ACC112 (cell line): ENCODE results near the gene MYH11.
A peak's percentile ranks its signal among the peaks of the same experiment; 100 is the strongest.
"Not testable (repeated sequence)": the region's sequence is repeated elsewhere in the genome, so short reads cannot be mapped to it uniquely, and the experiment has no call there.

Experiments
- H2AFZ ChIP-seq: fragments of 200-600 bp; sonication (generic); one replicate; pipeline ENCODE4 v1.6.0; 2017; ENCODE audit warnings: antibody characterized with exemption, low read length; ENCODE audit not compliant: unreplicated experiment
- H3K27ac ChIP-seq: fragments of 200-600 bp; sonication (generic); 2 replicates; pipeline ENCODE4 v1.5.1; 2014; ENCODE audit warnings: low read depth, mild to moderate bottlenecking, antibody characterized with exemption, low read length, moderate library complexity
- H3K27me3 ChIP-seq: fragments of 200-600 bp; sonication (generic); 2 replicates; pipeline ENCODE4 v1.6.1; 2014; ENCODE audit warnings: mild to moderate bottlenecking, antibody characterized with exemption, low read length, moderate library complexity, mixed read lengths; ENCODE audit not compliant: insufficient read depth
- H3K36me3 ChIP-seq: fragments of 200-600 bp; sonication (generic); 2 replicates; pipeline ENCODE4 v1.6.1; 2016; ENCODE audit warnings: mild to moderate bottlenecking, antibody characterized with exemption, low read length, moderate library complexity, mixed read lengths; ENCODE audit not compliant: insufficient read depth
- H3K4me1 ChIP-seq: fragments of 200-600 bp; sonication (generic); one replicate; pipeline ENCODE4 v1.6.1; 2016; ENCODE audit warnings: low read length, mixed read lengths; ENCODE audit not compliant: insufficient read depth, unreplicated experiment, control insufficient read depth
- H3K4me3 ChIP-seq: fragments of 200-600 bp; sonication (generic); 2 replicates; pipeline ENCODE4 v1.5.1; 2014; ENCODE audit warnings: mild to moderate bottlenecking, low read depth, low read length
- H3K79me2 ChIP-seq: fragments of 200-600 bp; sonication (generic); one replicate; pipeline ENCODE4 v1.6.0; 2016; ENCODE audit warnings: low read length; ENCODE audit not compliant: control insufficient read depth, unreplicated experiment, insufficient read depth

MYH11 gene

GRCh38 chr16:15827709-15828343, 29.0 kb downstream of the MYH11 start:
- peaks cover 6% of the 10 kb centered on the region; the same call in 1 of the 2 replicates for H3K27me3 ChIP-seq

GRCh38 chr16:15827299-15827698, 29.5 kb downstream of the MYH11 start:
- no peak overlapping the region for H2AFZ ChIP-seq
- no peak overlapping the region for H3K27ac ChIP-seq
- no peak overlapping the region for H3K4me3 ChIP-seq
- no peaks in the 10 kb centered on the region for H3K36me3 ChIP-seq
- peaks cover 6% of the 10 kb centered on the region; the same call in 1 of the 2 replicates for H3K27me3 ChIP-seq
- no peaks in the 10 kb centered on the region for H3K79me2 ChIP-seq
- H3K4me1 ChIP-seq: no peaks in the 10 kb centered on the region

More at GRCh38 chr16:15827709-15828343, 29.0 kb downstream of the MYH11 start:
- no peaks in the 10 kb centered on the region for H3K4me1 ChIP-seq
- H3K27ac ChIP-seq: no peak overlapping the region
- H3K79me2 ChIP-seq: no peaks in the 10 kb centered on the region
- no peak overlapping the region for H2AFZ ChIP-seq
- H3K36me3 ChIP-seq: no peaks in the 10 kb centered on the region
- no peak overlapping the region for H3K4me3 ChIP-seq

- H3K79me2 ChIP-seq: no peaks in the 10 kb centered on the region
- no peak overlapping the region for H2AFZ ChIP-seq
- H3K27ac ChIP-seq: no peak overlapping the region
- H3K36me3 ChIP-seq: no peaks in the 10 kb centered on the region
- no peaks in the 10 kb centered on the region for H3K4me1 ChIP-seq
- no peak overlapping the region for H3K4me3 ChIP-seq
- H3K27me3 ChIP-seq: peaks cover 6% of the 10 kb centered on the region; the same call in 1 of the 2 replicates
Measured at GRCh38 chr16:15825750-15826305, 31.0 kb downstream of the MYH11 start.

GRCh38 chr16:15822957-15823356, 33.9 kb downstream of the MYH11 start:
- Histone ChIP-seq H3K36me3 (no peaks in the 10 kb centered on the region), H2AFZ (no peak overlapping the region), H3K79me2 (no peaks in the 10 kb centered on the region), H3K27ac (no peak overlapping the region), H3K4me3 (no peak overlapping the region), H3K4me1 (no peaks in the 10 kb centered on the region), H3K27me3 (peaks cover 14% of the 10 kb centered on the region; the same call in 1 of the 2 replicates)

GRCh38 chr16:15820837-15821236, 36.0 kb downstream of the MYH11 start:
- H3K27me3 ChIP-seq: peaks cover 17% of the 10 kb centered on the region; the same call in 1 of the 2 replicates
- no peak overlapping the region for H2AFZ ChIP-seq
- H3K4me3 ChIP-seq: no peak overlapping the region
- no peaks in the 10 kb centered on the region for H3K4me1 ChIP-seq
- H3K36me3 ChIP-seq: no peaks in the 10 kb centered on the region
- H3K79me2 ChIP-seq: no peaks in the 10 kb centered on the region
- H3K27ac ChIP-seq: no peak overlapping the region

- no peaks in the 10 kb centered on the region for H3K4me1 ChIP-seq
- H3K36me3 ChIP-seq: no peaks in the 10 kb centered on the region
- peaks cover 25% of the 10 kb centered on the region; the same call in 1 of the 2 replicates for H3K27me3 ChIP-seq
- no peaks in the 10 kb centered on the region for H3K79me2 ChIP-seq
- no peak overlapping the region for H3K27ac ChIP-seq
- H3K4me3 ChIP-seq: no peak overlapping the region
- H2AFZ ChIP-seq: no peak overlapping the region
Measured at GRCh38 chr16:15819046-15819445, 37.8 kb downstream of the MYH11 start.

GRCh38 chr16:15817446-15817845, 39.4 kb downstream of the MYH11 start:
- no peak overlapping the region for H3K27ac ChIP-seq
- no peaks in the 10 kb centered on the region for H3K79me2 ChIP-seq
- H3K27me3 ChIP-seq: peaks cover 25% of the 10 kb centered on the region; the same call in 1 of the 2 replicates
- H3K36me3 ChIP-seq: no peaks in the 10 kb centered on the region
- no peak overlapping the region for H3K4me3 ChIP-seq
- no peaks in the 10 kb centered on the region for H3K4me1 ChIP-seq
- H2AFZ ChIP-seq: no peak overlapping the region

GRCh38 chr16:15816228-15816627, 40.6 kb downstream of the MYH11 start:
- H3K4me1 ChIP-seq: peaks cover 10% of the 10 kb centered on the region
- H2AFZ ChIP-seq: no peak overlapping the region
- no peak overlapping the region for H3K4me3 ChIP-seq
- H3K79me2 ChIP-seq: no peaks in the 10 kb centered on the region
- no peaks in the 10 kb centered on the region for H3K36me3 ChIP-seq
- peaks cover 32% of the 10 kb centered on the region; the same call in 1 of the 2 replicates for H3K27me3 ChIP-seq
- H3K27ac ChIP-seq: no peak overlapping the region

- H3K79me2 ChIP-seq, H3K4me3 ChIP-seq, H3K27ac ChIP-seq, H2AFZ ChIP-seq, H3K4me1 ChIP-seq, H3K36me3 ChIP-seq: not testable (repeated sequence)
- H3K27me3 ChIP-seq: peaks cover 31% of the 10 kb centered on the region
Measured at GRCh38 chr16:15812401-15812750, 44.5 kb downstream of the MYH11 start.

GRCh38 chr16:15811481-15812400, 45.1 kb downstream of the MYH11 start:
- no peaks in the 10 kb centered on the region for H3K36me3 ChIP-seq
- peaks cover 10% of the 10 kb centered on the region for H3K4me1 ChIP-seq
- peak overlapping the region; percentile 34; the same call in 1 of the 2 replicates for H3K4me3 ChIP-seq
- H3K27ac ChIP-seq: no peak overlapping the region
- H2AFZ ChIP-seq: peak overlapping the region; percentile 6
- peaks cover 31% of the 10 kb centered on the region for H3K27me3 ChIP-seq
- no peaks in the 10 kb centered on the region for H3K79me2 ChIP-seq
